Effector CD4-positive, alpha-beta T cell (primary cell): ENCODE results near the gene GIGYF2.
"Not testable (repeated sequence)": the region's sequence is repeated elsewhere in the genome, so short reads cannot be mapped to it uniquely, and the experiment has no call there.

ENCODE experiments used
- DNase-seq: peaks from one replicate; pipeline ENCODE4 v3.0.0-alpha.2; 2020

The GIGYF2 gene

GRCh38 chr2:232898592-232899543 lies 201.7 kb downstream of the GIGYF2 start:
- no peak for DNase-seq

- DNase-seq: no peak
Measured at GRCh38 chr2:232900811-232901735, 203.9 kb downstream of the GIGYF2 start.

GRCh38 chr2:232901736-232902578 lies 204.8 kb downstream of the GIGYF2 start:
- DNase-seq: no peak

- DNase-seq: no peak
Measured at GRCh38 chr2:232903989-232904388, 206.9 kb downstream of the GIGYF2 start.

- not testable (repeated sequence) for DNase-seq
Measured at GRCh38 chr2:232906867-232907717, 210.0 kb downstream of the GIGYF2 start.

GRCh38 chr2:232907718-232908085 lies 210.6 kb downstream of the GIGYF2 start:
- not testable (repeated sequence) for DNase-seq

GRCh38 chr2:232908695-232909094 lies 211.6 kb downstream of the GIGYF2 start:
- DNase-seq: no peak
